Measurements from ENCODE around the gene NTNG1. TPM values are rescaled to one million over a fixed set of nuclear protein-coding genes. Genes with fewer than 3 reads are reported as not detected.

NTNG1 gene
- total RNA-seq, 1 donor from 2014 or later = 25.8 TPM

DNA sequence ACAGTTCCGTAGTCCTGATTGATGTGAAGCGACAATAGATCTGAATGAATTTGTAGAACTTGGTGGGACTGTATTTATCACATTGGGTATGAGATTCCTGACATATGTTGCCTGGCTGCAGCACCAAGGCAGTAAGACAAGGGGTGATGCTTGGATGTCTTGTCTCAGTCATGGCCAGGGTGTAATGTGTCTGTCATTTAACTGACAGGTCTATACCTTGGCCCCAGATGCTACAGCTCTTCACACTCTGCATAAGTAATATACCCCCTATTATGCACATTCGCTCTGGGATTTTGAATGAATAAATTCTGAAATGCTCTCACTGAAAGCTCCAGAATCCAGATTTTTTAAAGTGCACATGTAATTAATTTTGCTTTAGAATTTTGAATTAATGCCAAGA is 47.3 kb downstream of the NTNG1 start:
- TF ChIP-seq, protein P1, sequence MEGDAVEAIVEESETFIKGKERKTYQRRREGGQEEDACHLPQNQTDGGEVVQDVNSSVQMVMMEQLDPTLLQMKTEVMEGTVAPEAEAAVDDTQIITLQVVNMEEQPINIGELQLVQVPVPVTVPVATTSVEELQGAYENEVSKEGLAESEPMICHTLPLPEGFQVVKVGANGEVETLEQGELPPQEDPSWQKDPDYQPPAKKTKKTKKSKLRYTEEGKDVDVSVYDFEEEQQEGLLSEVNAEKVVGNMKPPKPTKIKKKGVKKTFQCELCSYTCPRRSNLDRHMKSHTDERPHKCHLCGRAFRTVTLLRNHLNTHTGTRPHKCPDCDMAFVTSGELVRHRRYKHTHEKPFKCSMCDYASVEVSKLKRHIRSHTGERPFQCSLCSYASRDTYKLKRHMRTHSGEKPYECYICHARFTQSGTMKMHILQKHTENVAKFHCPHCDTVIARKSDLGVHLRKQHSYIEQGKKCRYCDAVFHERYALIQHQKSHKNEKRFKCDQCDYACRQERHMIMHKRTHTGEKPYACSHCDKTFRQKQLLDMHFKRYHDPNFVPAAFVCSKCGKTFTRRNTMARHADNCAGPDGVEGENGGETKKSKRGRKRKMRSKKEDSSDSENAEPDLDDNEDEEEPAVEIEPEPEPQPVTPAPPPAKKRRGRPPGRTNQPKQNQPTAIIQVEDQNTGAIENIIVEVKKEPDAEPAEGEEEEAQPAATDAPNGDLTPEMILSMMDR (conservative IDR thresholded peaks at IDR 0.05; ENCODE audit: low read depth, low read length) = no peak
- DNase-seq (ENCODE audit: low read depth) = no peak
- no peak overlapping the region for H3K4me3 ChIP-seq (ENCODE audit: low read depth, low read length)

- no peak overlapping the region for H3K4me3 ChIP-seq (ENCODE audit: low read depth, low read length)
- no peak for DNase-seq (ENCODE audit: low read depth)
- TF ChIP-seq, protein P1 (conservative IDR thresholded peaks at IDR 0.05; ENCODE audit: low read depth, low read length) = no peak
These were observed 53.5 kb downstream of the NTNG1 start for GRCh38 chr1:107194380-107194779.

DNA sequence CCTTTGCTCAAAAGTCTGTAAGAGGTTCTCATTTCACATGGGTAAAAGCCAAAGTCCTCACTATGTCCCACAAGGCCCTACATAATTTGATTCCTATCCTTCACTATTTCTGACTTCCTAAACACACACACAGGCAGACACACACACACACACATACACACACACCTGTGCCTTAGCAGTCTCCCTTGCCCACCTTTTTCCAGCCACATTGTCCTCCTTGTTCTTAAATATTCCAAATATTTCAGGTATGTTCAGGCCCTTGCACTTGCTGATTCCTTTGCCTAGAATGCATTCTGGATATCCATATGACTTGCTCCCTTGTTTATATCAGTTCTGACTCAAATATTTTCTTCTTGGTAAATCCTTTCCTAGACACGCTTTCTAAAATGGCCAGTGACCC is 54.6 kb downstream of the NTNG1 start:
- DNase-seq (ENCODE audit: low read depth) = peak; percentile 25
- TF ChIP-seq, protein P1 (conservative IDR thresholded peaks at IDR 0.05; ENCODE audit: low read depth, low read length) = no peak
- H3K4me3 ChIP-seq (ENCODE audit: low read depth, low read length) = no peak overlapping the region

DNA sequence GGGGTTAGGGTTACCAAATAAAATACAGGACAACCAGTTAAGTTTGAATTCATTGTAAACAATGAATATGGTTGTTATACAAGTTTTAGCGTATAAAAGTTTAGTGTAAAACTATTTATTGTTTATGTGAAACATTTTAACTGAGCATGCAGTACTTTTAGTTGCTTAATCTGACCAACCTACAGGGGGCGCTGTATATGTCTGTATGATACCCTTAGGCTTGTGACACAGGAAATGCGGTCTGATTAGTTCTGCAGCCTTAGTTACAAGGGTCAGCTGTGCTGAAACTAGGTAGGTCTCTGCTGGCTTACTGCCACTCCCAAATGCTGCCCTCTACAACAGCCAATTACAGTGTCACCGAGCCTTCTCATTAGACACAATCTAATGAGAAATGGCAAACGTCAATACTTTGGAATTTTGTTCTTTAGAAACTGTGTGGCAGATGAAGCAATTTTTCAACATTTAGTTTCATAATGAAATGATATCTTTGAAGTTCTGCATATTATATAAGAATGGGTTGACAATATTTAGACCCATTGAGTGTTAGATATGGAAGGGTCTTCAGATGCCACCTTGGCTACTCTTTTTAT is 56.2 kb downstream of the NTNG1 start:
- H3K4me3 ChIP-seq (ENCODE audit: low read depth, low read length) = no peak overlapping the region
- DNase-seq (ENCODE audit: low read depth) = no peak
- TF ChIP-seq, protein P1 (conservative IDR thresholded peaks at IDR 0.05; ENCODE audit: low read depth, low read length) = peak; percentile 75

DNA sequence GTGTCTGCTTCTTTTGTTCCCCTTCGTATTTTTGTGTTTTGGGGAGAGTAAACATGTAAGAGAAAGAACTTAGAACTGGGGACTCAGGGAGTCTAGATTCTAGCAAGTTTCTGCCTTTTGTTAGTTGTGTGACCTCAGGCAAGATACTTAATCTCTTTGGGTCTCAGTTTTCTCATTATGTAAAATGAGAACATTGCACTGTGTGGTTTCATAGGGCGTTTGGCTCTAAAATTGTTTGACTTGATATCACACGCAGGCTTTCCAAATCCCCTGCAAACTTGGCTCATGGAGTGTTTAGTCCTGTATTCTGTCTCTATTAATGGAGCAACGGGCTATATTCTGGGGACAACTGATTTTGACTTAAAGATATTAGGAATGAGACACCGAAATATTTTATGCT is 57.7 kb downstream of the NTNG1 start:
- TF ChIP-seq, protein P1 (conservative IDR thresholded peaks at IDR 0.05; ENCODE audit: low read depth, low read length) = no peak
- H3K4me3 ChIP-seq (ENCODE audit: low read depth, low read length) = no peak overlapping the region
- no peak for DNase-seq (ENCODE audit: low read depth)

- H3K4me3 ChIP-seq (ENCODE audit: low read depth, low read length) = no peak overlapping the region
- DNase-seq (ENCODE audit: low read depth) = no peak
- TF ChIP-seq, protein P1 (conservative IDR thresholded peaks at IDR 0.05; ENCODE audit: low read depth, low read length) = no peak
These were observed 59.8 kb downstream of the NTNG1 start for GRCh38 chr1:107200631-107201030.

DNA sequence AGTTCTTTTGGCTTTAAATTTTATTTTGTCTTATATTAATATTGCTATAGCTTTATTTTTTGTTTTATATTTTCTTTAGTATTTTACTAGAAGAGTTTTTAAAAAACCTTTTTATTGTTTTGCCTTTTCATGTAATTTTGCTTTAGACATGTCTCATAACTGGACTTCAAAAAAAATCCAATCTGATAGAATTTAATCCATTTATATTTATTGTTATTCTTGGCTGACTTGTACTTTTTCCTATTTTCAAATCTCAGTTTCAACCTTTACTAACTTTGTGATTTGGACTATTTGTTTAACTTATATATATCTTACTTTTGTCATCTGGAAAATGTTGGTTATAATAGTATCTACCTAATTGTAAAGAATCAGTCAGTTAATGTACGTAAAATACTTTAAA is 61.2 kb downstream of the NTNG1 start:
- no peak overlapping the region for H3K4me3 ChIP-seq (ENCODE audit: low read depth, low read length)
- DNase-seq (ENCODE audit: low read depth) = no peak
- TF ChIP-seq, protein P1 (conservative IDR thresholded peaks at IDR 0.05; ENCODE audit: low read depth, low read length) = no peak

Data from epithelial cell of proximal tubule (primary cell).